Neural cell (in vitro differentiated cells): Measurements from ENCODE around the gene CDRT4. TPM values are rescaled to one million over a fixed set of nuclear protein-coding genes. Genes with fewer than 3 reads are reported as not detected.

Experiments used
- H2AFZ ChIP-seq: fragments of 200-600, 300-800 bp; sonication (generic), shearing (Covaris generic); 2 replicates; pipeline ENCODE4 v1.6.0; 2014; ENCODE audit warnings: low read depth, mild to moderate bottlenecking, antibody characterized with exemption, low read length, moderate library complexity
- H3F3A ChIP-seq: fragments of 200-600 bp; shearing (Covaris generic); 2 replicates; pipeline ENCODE4 v1.6.1; 2016; ENCODE audit warnings: mild to moderate bottlenecking, moderate library complexity, mixed read lengths, antibody characterized with exemption, low read length; ENCODE audit not compliant: insufficient read depth, poor library complexity, severe bottlenecking
- H3K27ac ChIP-seq: fragments of 200-600, 300-800 bp; sonication (generic), shearing (Covaris generic); 2 replicates; pipeline ENCODE4 v1.5.1; 2014; ENCODE audit warnings: mild to moderate bottlenecking, low read length, moderate library complexity
- H3K27me3 ChIP-seq: fragments of 300-800, 200-600 bp; sonication (generic), shearing (Covaris generic); 2 replicates; pipeline ENCODE4 v1.6.0; 2014; ENCODE audit warnings: mild to moderate bottlenecking, low read depth, low read length, moderate library complexity; ENCODE audit not compliant: insufficient read depth
- H3K36me3 ChIP-seq: fragments of 300-800, 200-600 bp; sonication (generic), shearing (Covaris generic); 2 replicates; pipeline ENCODE4 v1.5.1; 2014; ENCODE audit warnings: mild to moderate bottlenecking, antibody characterized with exemption, low read length, moderate library complexity; ENCODE audit not compliant: insufficient read depth
- H3K4me2 ChIP-seq: fragments of 300-800, 200-600 bp; sonication (generic), shearing (Covaris generic); 2 replicates; pipeline ENCODE4 v1.6.0; 2014; ENCODE audit warnings: mild to moderate bottlenecking, low read length
- H3K4me3 ChIP-seq: fragments of 300-800, 200-600 bp; sonication (generic), shearing (Covaris generic); 2 replicates; pipeline ENCODE4 v1.5.1; 2014; ENCODE audit warnings: mild to moderate bottlenecking, low read length, moderate library complexity
- H3K79me2 ChIP-seq: fragments of 200-600 bp; shearing (Covaris generic); replicated peaks from 2 replicates; pipeline ENCODE4 v1.6.0; 2014; ENCODE audit warnings: mild to moderate bottlenecking, low read length, moderate library complexity; ENCODE audit not compliant: insufficient read depth
- H3K9ac ChIP-seq: fragments of 300-800, 200-600 bp; sonication (generic), shearing (Covaris generic); 2 replicates; pipeline ENCODE4 v1.6.1; 2016; ENCODE audit warnings: mild to moderate bottlenecking, low read length, mixed read lengths
- H3K9me2 ChIP-seq: fragments of 200-600 bp; shearing (Covaris generic); 2 replicates; pipeline ENCODE4 v1.6.1; 2016; ENCODE audit warnings: mild to moderate bottlenecking, low read length, mixed read lengths; ENCODE audit not compliant: insufficient read depth
- H3K9me3 ChIP-seq: fragments of 200-600, 300-800 bp; sonication (generic), shearing (Covaris generic); 2 replicates; pipeline ENCODE4 v1.6.1; 2016; ENCODE audit warnings: mild to moderate bottlenecking, mixed run types, low read length, moderate library complexity, mixed read lengths
- H4K20me1 ChIP-seq: fragments of 200-600 bp; shearing (Covaris generic); 2 replicates; pipeline ENCODE4 v1.6.1; 2016; ENCODE audit warnings: mild to moderate bottlenecking, mixed run types; ENCODE audit not compliant: insufficient read depth
- CTCF ChIP-seq: fragments of 450-650 bp; IDR thresholded peaks from 2 replicates; pipeline ENCODE4 v1.5.1; 2014; ENCODE audit warnings: antibody characterized with exemption, mild to moderate bottlenecking, moderate library complexity; ENCODE audit not compliant: poor library complexity, severe bottlenecking
- EP300 ChIP-seq: fragments of 450-650 bp; conservative IDR thresholded peaks from 2 replicates; pipeline ENCODE4 v1.6.1; 2014; ENCODE audit warnings: antibody characterized with exemption, mild to moderate bottlenecking, moderate library complexity; ENCODE audit not compliant: poor library complexity, severe bottlenecking
- EZH2 ChIP-seq: fragments of 200-600, 300-800 bp; shearing (Covaris generic), sonication (generic); IDR thresholded peaks from 2 replicates; pipeline ENCODE4 v1.6.1; 2014; ENCODE audit warnings: antibody characterized with exemption, low read length, borderline replicate concordance, mild to moderate bottlenecking; ENCODE audit not compliant: insufficient read depth, poor library complexity, severe bottlenecking
- MXI1 ChIP-seq: fragments of 450-650 bp; conservative IDR thresholded peaks from 2 replicates; pipeline ENCODE4 v1.6.1; 2014; ENCODE audit warnings: antibody characterized with exemption, mild to moderate bottlenecking; ENCODE audit not compliant: poor library complexity, severe bottlenecking
- POLR2AphosphoS5 ChIP-seq: IDR thresholded peaks from 2 replicates; pipeline ENCODE4 v1.6.1; 2012
- RAD21 ChIP-seq: fragments of 450-650 bp; conservative IDR thresholded peaks from 2 replicates; pipeline ENCODE4 v1.6.1; 2014; ENCODE audit warnings: antibody characterized with exemption, mild to moderate bottlenecking, moderate library complexity
- SMC3 ChIP-seq: fragments of 450-650 bp; conservative IDR thresholded peaks from 2 replicates; pipeline ENCODE4 v1.6.1; 2014; ENCODE audit warnings: antibody characterized with exemption, mild to moderate bottlenecking, moderate library complexity; ENCODE audit not compliant: poor library complexity
- TAF1 ChIP-seq: IDR thresholded peaks from 2 replicates; pipeline ENCODE4 v1.6.1; 2012; ENCODE audit warnings: low read depth
- polyA minus RNA-seq: library from RNA; depleted of rRNA, polyadenylated mRNA; stranded (reverse); fragments of >200 nt; gene quantifications from 2 replicates; pipeline ENCODE4 v1.2.3, GENCODE V29; 2014
- polyA plus RNA-seq: library from polyadenylated mRNA; depleted of rRNA; stranded (reverse); fragments of >200 nt; gene quantifications from 2 replicates; pipeline ENCODE4 v1.2.3, GENCODE V29; 2014
- TF ChIP-seq, protein P1 (sequence below): IDR thresholded peaks from 2 replicates; pipeline ENCODE4 v1.6.1; 2012; ENCODE audit warnings: borderline replicate concordance

Gene CDRT4
- polyA plus RNA-seq (22.5 and 26.9 TPM in 2 replicates), polyA minus RNA-seq (19.9 and 22.6 TPM in 2 replicates)

DNA sequence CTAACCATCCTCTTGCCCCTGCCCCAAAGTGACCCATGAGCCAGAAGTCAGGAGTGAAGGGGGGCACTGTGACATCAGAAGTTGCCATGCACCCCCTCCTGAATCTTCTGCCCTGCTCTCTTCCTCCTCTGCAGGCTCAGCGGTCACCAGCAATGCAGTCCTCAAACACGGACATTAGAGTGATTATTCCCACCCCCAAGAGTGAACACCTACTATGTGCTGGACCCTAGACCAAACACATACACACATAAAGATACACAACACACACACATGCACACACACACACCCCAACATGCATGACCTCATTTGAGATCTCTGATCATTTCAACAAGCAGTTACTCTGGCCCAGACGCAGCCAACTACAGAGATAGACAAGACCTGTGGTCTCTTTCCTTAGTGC, at the start of gene CDRT4:
Gene CDRT4 (minus strand): TSS at position 30 of the 400 bp plus-strand sequence. CDS start 27,383 bp downstream, outside the sequence.
- Histone ChIP-seq H3K9me3 (no peaks in the 10 kb centered on the region), H3K9ac (no peak within 1 kb of the TSS), H3K79me2 (no peaks in the 10 kb centered on the region), H3K27me3 (no peaks in the 10 kb centered on the region), H3K9me2 (no peaks in the 10 kb centered on the region), H4K20me1 (no peaks in the 10 kb centered on the region), H2AFZ (no peak within 1 kb of the TSS), H3K4me3 (no peak within 1 kb of the TSS), H3K4me2 (no peak within 1 kb of the TSS), H3F3A (no peaks in the 10 kb centered on the region), H3K27ac (no peak within 1 kb of the TSS), H3K36me3 (no peaks in the 10 kb centered on the region)
- TF ChIP-seq MXI1 (no peak), TAF1 (no peak), POLR2AphosphoS5 (no peak), EP300 (no peak), CTCF (no peak), SMC3 (no peak), RAD21 (no peak), EZH2 (no peak)
- TF ChIP-seq, protein P1, sequence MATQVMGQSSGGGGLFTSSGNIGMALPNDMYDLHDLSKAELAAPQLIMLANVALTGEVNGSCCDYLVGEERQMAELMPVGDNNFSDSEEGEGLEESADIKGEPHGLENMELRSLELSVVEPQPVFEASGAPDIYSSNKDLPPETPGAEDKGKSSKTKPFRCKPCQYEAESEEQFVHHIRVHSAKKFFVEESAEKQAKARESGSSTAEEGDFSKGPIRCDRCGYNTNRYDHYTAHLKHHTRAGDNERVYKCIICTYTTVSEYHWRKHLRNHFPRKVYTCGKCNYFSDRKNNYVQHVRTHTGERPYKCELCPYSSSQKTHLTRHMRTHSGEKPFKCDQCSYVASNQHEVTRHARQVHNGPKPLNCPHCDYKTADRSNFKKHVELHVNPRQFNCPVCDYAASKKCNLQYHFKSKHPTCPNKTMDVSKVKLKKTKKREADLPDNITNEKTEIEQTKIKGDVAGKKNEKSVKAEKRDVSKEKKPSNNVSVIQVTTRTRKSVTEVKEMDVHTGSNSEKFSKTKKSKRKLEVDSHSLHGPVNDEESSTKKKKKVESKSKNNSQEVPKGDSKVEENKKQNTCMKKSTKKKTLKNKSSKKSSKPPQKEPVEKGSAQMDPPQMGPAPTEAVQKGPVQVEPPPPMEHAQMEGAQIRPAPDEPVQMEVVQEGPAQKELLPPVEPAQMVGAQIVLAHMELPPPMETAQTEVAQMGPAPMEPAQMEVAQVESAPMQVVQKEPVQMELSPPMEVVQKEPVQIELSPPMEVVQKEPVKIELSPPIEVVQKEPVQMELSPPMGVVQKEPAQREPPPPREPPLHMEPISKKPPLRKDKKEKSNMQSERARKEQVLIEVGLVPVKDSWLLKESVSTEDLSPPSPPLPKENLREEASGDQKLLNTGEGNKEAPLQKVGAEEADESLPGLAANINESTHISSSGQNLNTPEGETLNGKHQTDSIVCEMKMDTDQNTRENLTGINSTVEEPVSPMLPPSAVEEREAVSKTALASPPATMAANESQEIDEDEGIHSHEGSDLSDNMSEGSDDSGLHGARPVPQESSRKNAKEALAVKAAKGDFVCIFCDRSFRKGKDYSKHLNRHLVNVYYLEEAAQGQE: no peak

DNA sequence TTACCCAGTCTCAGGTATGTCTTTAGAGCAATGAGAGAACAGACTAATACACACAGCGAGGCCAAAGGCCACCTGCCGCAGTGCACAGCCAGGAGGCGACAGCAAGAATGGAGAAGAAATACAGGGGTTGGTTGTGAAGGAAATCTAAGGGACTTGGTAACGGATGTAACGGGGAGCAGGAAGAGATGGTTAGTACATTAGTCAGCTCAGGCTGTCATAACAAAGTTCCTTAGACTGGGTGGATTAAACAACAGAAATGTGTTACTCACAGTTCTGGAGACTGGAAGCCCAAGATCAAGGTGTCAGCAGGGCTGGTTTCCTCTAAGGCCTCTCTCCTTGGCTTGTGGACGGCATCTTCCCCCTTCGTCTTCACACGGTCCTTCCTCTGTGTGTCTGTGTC, 48.7 kb upstream of the CDRT4 start:
- Histone ChIP-seq H3K79me2 (no peaks in the 10 kb centered on the region), H3F3A (no peaks in the 10 kb centered on the region), H3K4me2 (no peak overlapping the region), H4K20me1 (no peaks in the 10 kb centered on the region), H3K27ac (no peak overlapping the region), H2AFZ (no peak overlapping the region), H3K9me3 (no peaks in the 10 kb centered on the region), H3K4me3 (no peak overlapping the region), H3K9me2 (no peaks in the 10 kb centered on the region), H3K36me3 (peaks cover 6% of the 10 kb centered on the region), H3K9ac (no peak overlapping the region), H3K27me3 (no peaks in the 10 kb centered on the region)
- no peak for TF ChIP-seq RAD21
- no peak for TF ChIP-seq CTCF
- no peak for TF ChIP-seq MXI1
- no peak for TF ChIP-seq TAF1
- TF ChIP-seq EZH2: no peak
- no peak for TF ChIP-seq EP300
- TF ChIP-seq POLR2AphosphoS5: no peak
- TF ChIP-seq, protein P1: no peak
- no peak for TF ChIP-seq SMC3
